ENCODE results near the gene GAB1. TPM values are rescaled to one million over a fixed set of nuclear protein-coding genes. Genes with fewer than 3 reads are reported as not detected.

GAB1 gene
- total RNA-seq: 44.6 to 45.9 TPM (median 45.0 TPM) in 3 replicates

- Mint-ChIP-seq H3K36me3 (no peaks in the 10 kb centered on the region), H3K4me1 (peaks cover 23% of the 10 kb centered on the region), H3K27me3 (ENCODE audit: low read depth) (no peaks in the 10 kb centered on the region), H3K4me3 (peak within 1 kb of the TSS; percentile 97), H3K9me3 (no peaks in the 10 kb centered on the region), H3K27ac (peak within 1 kb of the TSS; percentile 98)
- peak; percentile 51 to 72 for DNase-seq (ENCODE audit: low spot score in 2 of 2, unreplicated experiment in 2 of 2)
- TF ChIP-seq CTCF (IDR thresholded peaks at IDR 0.05; ENCODE audit: unreplicated experiment): no peak
Observed at GRCh38 chr4:143336781-143337599, at the start of gene GAB1. Gene GAB1 (plus strand): TSS chr4:143336876. CDS start chr4:143337189, 313 bp downstream.

- Mint-ChIP-seq H3K4me3 (no peak overlapping the region), H3K9me3 (no peaks in the 10 kb centered on the region), H3K36me3 (no peaks in the 10 kb centered on the region), H3K27ac (no peak overlapping the region), H3K27me3 (ENCODE audit: low read depth) (no peaks in the 10 kb centered on the region), H3K4me1 (peaks cover 17% of the 10 kb centered on the region)
- no peak for TF ChIP-seq CTCF (IDR thresholded peaks at IDR 0.05; ENCODE audit: unreplicated experiment)
- no peak for DNase-seq (ENCODE audit: low spot score in 2 of 2, unreplicated experiment in 2 of 2)
Observed at GRCh38 chr4:143287572-143287923, 49.1 kb upstream of the GAB1 start.

GRCh38 chr4:143288171-143288570 is 48.5 kb upstream of the GAB1 start:
- Mint-ChIP-seq H3K4me3 (no peak overlapping the region), H3K4me1 (peaks cover 17% of the 10 kb centered on the region), H3K9me3 (no peaks in the 10 kb centered on the region), H3K27me3 (ENCODE audit: low read depth) (no peaks in the 10 kb centered on the region), H3K36me3 (no peaks in the 10 kb centered on the region), H3K27ac (no peak overlapping the region)
- TF ChIP-seq CTCF (IDR thresholded peaks at IDR 0.05; ENCODE audit: unreplicated experiment): no peak
- no peak for DNase-seq (ENCODE audit: low spot score in 2 of 2, unreplicated experiment in 2 of 2)

DNA sequence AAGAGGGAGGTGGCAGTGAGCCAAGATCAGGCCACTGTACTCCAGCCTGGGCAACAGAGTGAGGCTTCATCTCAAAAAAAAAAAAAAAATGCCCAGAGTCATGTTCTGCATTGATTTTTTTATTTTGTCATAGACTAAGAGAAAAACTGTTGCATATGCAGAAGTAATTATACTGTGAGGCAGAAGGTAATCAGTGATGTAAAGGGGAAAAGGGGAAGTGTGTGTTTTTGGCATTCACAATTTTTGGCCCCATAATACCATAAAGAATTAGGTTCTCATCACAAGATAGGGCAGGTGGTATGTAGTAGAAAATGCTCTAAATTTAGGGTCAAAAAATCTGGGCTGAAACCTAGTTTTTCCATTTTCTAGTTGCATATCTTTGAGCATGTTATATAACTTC is 47.3 kb upstream of the GAB1 start:
- Mint-ChIP-seq H3K36me3 (no peaks in the 10 kb centered on the region), H3K27ac (no peak overlapping the region), H3K4me3 (no peak overlapping the region), H3K4me1 (peaks cover 20% of the 10 kb centered on the region), H3K27me3 (ENCODE audit: low read depth) (no peaks in the 10 kb centered on the region), H3K9me3 (no peaks in the 10 kb centered on the region)
- TF ChIP-seq CTCF (IDR thresholded peaks at IDR 0.05; ENCODE audit: unreplicated experiment): no peak
- no peak for DNase-seq (ENCODE audit: low spot score in 2 of 2, unreplicated experiment in 2 of 2)

GRCh38 chr4:143291314-143291713 is 45.4 kb upstream of the GAB1 start:
- H3K27ac Mint-ChIP-seq: no peak overlapping the region

More at GRCh38 chr4:143291314-143291713, 45.4 kb upstream of the GAB1 start:
- Mint-ChIP-seq H3K36me3 (no peaks in the 10 kb centered on the region), H3K9me3 (no peaks in the 10 kb centered on the region), H3K4me3 (no peak overlapping the region), H3K27me3 (ENCODE audit: low read depth) (no peaks in the 10 kb centered on the region), H3K4me1 (peaks cover 17% of the 10 kb centered on the region)
- DNase-seq (ENCODE audit: low spot score in 2 of 2, unreplicated experiment in 2 of 2): no peak
- no peak for TF ChIP-seq CTCF (IDR thresholded peaks at IDR 0.05; ENCODE audit: unreplicated experiment)

Measured in mesothelial cell of epicardium (in vitro differentiated cells).